Islet precursor cell (in vitro differentiated cells): ENCODE results near the gene SLC22A16.
"Not testable (repeated sequence)": the region's sequence is repeated elsewhere in the genome, so short reads cannot be mapped to it uniquely, and the experiment has no call there.

Source experiments
- DNase-seq: peaks from one replicate; pipeline ENCODE4 v3.0.0-alpha.2; 2018

The SLC22A16 gene

GRCh38 chr6:110488606-110489190 lies 12.3 kb upstream of the SLC22A16 start:
- peak; percentile 34 for DNase-seq

- DNase-seq: peak; percentile 10
Observed at GRCh38 chr6:110487968-110488381, 11.6 kb upstream of the SLC22A16 start.

GRCh38 chr6:110486756-110487155 lies 10.3 kb upstream of the SLC22A16 start:
- peak; percentile 29 for DNase-seq

- peak; percentile 32 for DNase-seq
Observed at GRCh38 chr6:110485491-110485890, 9.1 kb upstream of the SLC22A16 start.

GRCh38 chr6:110484321-110484720 lies 7.9 kb upstream of the SLC22A16 start:
- DNase-seq: no peak

- no peak for DNase-seq
Observed at GRCh38 chr6:110482774-110483400, 6.5 kb upstream of the SLC22A16 start.

- no peak for DNase-seq
Observed at GRCh38 chr6:110481081-110481480, 4.7 kb upstream of the SLC22A16 start.

- no peak for DNase-seq
Observed at GRCh38 chr6:110475066-110475653, 1.3 kb downstream of the SLC22A16 start.

GRCh38 chr6:110474500-110474899 lies 1.9 kb downstream of the SLC22A16 start:
- no peak for DNase-seq

- no peak for DNase-seq
Observed at GRCh38 chr6:110472739-110473138, 3.7 kb downstream of the SLC22A16 start.

GRCh38 chr6:110471726-110472365 lies 4.6 kb downstream of the SLC22A16 start:
- no peak for DNase-seq

- DNase-seq: no peak
Observed at GRCh38 chr6:110468731-110469130, 7.7 kb downstream of the SLC22A16 start.

GRCh38 chr6:110467566-110468140 lies 8.8 kb downstream of the SLC22A16 start:
- no peak for DNase-seq

- DNase-seq: no peak
Observed at GRCh38 chr6:110462884-110463481, 13.4 kb downstream of the SLC22A16 start.

- DNase-seq: no peak
Observed at GRCh38 chr6:110461376-110461775, 15.0 kb downstream of the SLC22A16 start.

- no peak for DNase-seq
Observed at GRCh38 chr6:110459137-110459536, 17.3 kb downstream of the SLC22A16 start.

GRCh38 chr6:110458476-110458875 lies 17.9 kb downstream of the SLC22A16 start:
- DNase-seq: no peak

- DNase-seq: not testable (repeated sequence)
Observed at GRCh38 chr6:110457567-110458175, 18.7 kb downstream of the SLC22A16 start.

- DNase-seq: peak; percentile 62
Observed at GRCh38 chr6:110456694-110457093, 19.7 kb downstream of the SLC22A16 start.

GRCh38 chr6:110449541-110449895 lies 26.9 kb downstream of the SLC22A16 start:
- no peak for DNase-seq

- DNase-seq: no peak
Observed at GRCh38 chr6:110448846-110449540, 27.4 kb downstream of the SLC22A16 start.

- DNase-seq: no peak
Observed at GRCh38 chr6:110447761-110448160, 28.7 kb downstream of the SLC22A16 start.
